ENCODE results near the gene DPP9. TPM values are rescaled to one million over a fixed set of nuclear protein-coding genes. Genes with fewer than 3 reads are reported as not detected.
"Not testable (repeated sequence)": the region's sequence is repeated elsewhere in the genome, so short reads cannot be mapped to it uniquely, and the experiment has no call there.

Gene DPP9
- total RNA-seq, 2 experiments from 2014 or later, result 89.0 to 92.1 TPM

DNA sequence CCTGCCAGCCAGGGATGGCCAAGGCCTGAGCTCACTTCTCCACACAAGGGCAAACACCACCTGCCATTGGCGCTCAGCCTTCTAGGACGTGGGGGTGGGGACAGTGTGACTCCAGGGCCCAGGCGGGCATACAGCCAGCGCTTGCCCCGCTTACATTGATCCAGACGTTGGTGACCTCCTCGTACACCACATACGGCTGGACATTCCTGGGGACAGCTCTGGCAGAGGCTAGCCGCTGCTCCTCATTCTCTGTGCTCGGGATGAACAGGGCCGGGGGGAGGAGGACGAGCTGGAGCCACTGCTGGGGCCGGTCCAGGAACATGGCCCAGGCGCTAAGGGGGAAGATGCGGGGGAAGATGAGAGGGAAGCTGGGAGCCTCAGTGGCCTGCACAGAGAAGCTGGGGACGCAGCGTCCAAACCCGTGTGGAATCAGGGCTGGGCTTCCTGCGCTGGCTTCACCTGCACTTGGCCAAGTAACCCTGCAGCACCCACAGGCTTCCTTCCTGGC is 28.4 kb downstream of the DPP9 start:
- ChIA-PET POLR2A (interaction anchor here (0.6 kb wide), 1 partner anchor 33 kb away, joined by 6 read pairs; no protein-coding TSS in a partner anchor), CTCF (no interaction called here)

DNA sequence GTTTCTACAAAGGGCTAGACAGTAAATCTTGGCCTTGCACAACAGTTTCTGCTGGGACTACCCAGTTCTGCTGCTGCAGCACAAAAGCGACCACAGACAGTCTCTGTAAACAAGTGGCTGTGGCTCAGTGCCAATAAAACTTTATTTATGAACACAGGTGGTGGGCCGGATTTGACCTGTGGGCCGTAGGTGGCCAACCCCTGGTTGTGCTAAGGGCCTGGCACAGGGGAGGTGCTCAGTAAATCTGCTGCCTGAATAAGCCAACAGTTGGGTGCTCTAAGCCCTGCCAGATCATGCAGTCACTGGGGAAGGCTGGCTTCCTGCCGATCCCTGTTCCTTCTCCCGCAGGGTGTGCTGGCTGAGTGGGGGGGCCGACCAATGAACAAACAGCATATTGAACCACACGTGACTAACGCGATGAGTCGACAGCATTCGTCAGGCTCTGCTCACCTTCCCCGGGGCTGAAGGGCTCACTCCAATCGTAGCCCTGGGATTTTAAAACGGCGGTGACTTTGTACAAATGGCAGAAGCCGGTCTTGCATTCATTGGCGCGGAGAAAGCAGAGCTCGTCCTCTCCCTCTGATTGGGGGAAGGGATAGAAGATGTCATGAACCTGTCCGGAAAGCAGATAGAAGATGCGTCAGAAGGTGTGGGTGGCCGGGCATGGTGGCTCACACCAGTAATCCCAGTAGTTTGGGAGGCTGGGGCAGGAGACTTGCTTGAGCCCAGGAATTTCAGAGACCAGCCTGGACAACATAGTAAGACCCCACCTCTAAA is 29.2 kb downstream of the DPP9 start:
- CTCF ChIA-PET, result no interaction called here
- POLR2A ChIA-PET, result no interaction called here

DNA sequence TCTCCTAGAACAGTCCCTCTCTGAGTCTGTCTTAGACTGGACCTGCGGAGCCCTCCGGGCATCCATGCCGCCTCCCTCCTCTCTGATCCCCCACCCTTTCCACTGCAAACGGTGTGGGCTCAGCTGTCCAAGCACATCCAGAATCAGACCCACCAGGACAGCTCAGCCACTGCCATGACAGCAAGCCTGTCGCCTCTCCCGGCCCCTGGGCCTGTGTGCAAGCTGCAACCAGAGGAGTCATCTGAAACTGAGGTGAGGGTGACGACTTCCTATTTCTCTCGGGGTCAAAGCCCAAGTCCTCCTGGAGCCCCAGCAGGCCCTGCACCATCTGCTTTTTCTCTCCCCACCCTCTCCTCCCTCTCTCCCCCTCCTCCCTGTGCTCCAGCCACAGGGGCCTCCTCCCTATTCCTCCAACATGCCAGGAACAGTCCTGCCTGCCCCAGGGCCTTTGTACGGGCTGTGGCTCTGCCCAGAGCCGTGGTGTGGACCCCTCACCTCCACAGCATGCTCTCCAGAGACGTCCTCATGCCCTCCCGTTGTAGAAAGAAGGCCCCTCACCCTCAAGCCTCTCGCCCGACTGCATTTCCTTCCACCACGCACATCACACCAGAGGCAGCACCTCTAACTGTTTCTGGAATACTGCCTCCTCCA is 30.0 kb downstream of the DPP9 start:
- POLR2A ChIA-PET, result no interaction called here
- CTCF ChIA-PET, result no interaction called here

DNA sequence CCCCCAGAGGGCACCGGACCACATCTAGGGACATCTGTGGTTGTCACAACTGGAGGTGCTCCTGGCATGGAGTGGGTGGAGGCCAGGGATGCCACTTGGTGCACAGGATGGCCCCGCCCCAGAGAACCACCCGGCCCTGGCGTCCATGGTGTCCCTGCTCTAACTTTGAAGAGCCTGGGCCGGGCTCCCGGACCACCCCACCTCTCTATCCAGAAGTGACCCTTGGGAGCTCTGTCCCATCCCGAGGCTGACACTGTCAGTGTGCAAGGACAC is 30.6 kb downstream of the DPP9 start:
- CTCF ChIA-PET, result interaction anchor here (0.5 kb wide), 1 partner anchor 1244 kb away, joined by 3 read pairs; no protein-coding TSS in a partner anchor
- POLR2A ChIA-PET, result no interaction called here

GRCh38 chr19:4692251-4693077 is 31.2 kb downstream of the DPP9 start:
- ChIA-PET CTCF (interaction anchor here (0.5 kb wide), 1 partner anchor 1244 kb away, joined by 3 read pairs; no protein-coding TSS in a partner anchor), POLR2A (no interaction called here)

- ChIA-PET POLR2A (no interaction called here), CTCF (no interaction called here)
Measured at GRCh38 chr19:4691373-4691772, 32.3 kb downstream of the DPP9 start.

GRCh38 chr19:4690361-4690760 is 33.3 kb downstream of the DPP9 start:
- CTCF ChIA-PET, result no interaction called here
- POLR2A ChIA-PET, result no interaction called here

DNA sequence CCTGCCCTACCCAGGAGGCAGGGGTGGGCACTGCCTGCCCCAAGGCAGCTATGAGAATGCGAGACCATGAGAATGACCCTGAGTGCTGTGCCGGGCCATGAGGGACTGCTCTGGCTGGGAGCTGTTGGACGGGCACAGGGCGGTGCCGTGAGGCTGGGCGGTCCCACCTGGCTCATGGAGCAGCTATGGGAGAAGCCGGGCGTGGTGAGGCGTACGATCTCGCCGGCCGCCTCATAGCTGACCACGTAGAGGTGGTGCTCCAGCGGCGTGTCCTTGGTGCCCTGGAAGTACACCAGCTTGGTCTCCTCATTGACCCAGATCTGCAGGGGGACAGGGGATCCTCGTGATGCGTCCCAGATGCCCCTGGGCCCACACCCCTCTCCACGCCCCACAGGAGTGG is 34.2 kb downstream of the DPP9 start:
- ChIA-PET CTCF (no interaction called here), POLR2A (no interaction called here)

GRCh38 chr19:4688587-4688986 is 35.1 kb downstream of the DPP9 start:
- ChIA-PET CTCF (interaction anchor here (0.9 kb wide), 1 partner anchor 9 kb away, joined by 3 read pairs; no protein-coding TSS in a partner anchor), POLR2A (no interaction called here)

DNA sequence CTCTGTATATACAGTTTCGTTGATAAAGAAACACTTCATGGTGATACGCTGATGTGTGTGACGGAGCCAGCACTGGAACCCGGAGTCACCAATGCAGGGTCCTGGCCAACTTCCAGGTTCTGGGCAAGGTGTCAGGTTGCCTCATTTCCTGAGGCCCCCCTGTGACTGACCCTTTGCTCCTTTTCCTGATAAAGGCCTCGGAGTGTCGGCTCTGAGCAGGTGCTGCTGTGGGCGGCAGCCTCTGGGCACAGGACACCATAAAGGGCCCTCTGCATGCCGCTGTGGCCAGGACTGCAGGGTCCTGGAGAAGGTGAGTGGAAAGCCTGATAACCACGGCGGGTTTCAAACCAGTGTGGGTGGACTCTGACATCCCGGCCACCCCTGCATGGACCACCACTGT is 36.2 kb downstream of the DPP9 start:
- ChIA-PET CTCF (no interaction called here), POLR2A (no interaction called here)

GRCh38 chr19:4686700-4687099 is 36.9 kb downstream of the DPP9 start:
- POLR2A ChIA-PET, result no interaction called here
- CTCF ChIA-PET, result no interaction called here

DNA sequence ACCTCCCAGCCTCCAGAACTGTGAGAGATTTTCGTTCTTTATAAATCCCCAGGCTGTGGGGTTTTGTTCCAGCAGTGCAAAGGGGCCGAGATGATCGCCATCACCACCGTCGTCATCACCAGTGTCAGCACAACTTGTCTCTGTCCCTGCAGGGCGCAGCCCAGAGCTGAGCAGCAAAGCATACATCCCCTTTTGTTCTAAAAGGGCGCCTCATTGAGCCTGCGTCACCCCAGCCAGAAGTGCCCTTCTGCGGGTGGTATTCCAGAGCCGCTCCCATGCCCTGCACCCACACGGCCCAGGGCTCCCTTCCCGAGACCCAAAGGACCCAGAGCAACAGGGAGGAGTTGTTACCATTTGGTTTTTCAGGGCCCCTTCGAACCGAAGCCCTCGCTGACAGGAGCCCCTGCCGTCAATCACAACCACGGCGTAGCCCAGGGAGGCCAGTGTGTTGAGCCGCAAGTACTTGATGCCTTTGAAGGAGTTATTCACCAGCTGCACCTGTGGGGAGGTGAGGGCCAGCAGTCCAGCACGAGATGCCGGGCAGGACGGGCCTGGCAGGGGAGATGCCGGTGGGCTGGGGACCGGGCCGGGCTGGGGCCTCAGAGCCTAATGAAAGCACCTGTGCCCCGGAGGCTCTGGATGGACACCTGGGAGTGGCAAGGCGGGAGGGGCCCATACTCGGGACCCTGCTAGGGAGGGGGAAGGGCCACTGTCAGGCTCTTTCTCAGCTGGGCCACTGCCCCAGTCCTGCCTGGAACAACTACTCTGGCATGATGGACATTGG is 39.1 kb downstream of the DPP9 start:
- CTCF ChIA-PET, result no interaction called here
- POLR2A ChIA-PET, result no interaction called here

GRCh38 chr19:4682417-4683200 is 41.0 kb downstream of the DPP9 start:
- CTCF ChIA-PET, result interaction anchor here (1.3 kb wide), 1 partner anchor 50 kb away, joined by 3 read pairs; no protein-coding TSS in a partner anchor
- POLR2A ChIA-PET, result no interaction called here

DNA sequence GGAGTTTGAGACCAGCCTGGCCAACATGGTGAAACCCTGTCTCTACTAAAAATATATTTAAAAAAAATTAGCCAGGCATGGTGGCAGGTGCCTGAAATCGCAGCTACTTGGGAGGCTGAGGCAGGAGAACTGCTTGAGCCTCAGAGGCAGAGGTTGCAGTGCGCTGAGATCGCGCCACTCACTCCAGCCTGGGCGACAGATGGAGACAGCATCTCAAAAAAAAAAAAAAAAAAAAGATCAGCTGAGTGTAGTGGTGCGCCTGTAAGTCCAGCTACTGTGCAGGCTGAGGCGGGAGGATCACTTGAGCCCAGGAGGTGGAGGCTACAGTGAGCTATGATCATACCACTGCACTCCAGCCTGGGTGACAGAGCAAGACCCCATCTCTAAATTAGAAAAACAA is 43.6 kb downstream of the DPP9 start:
- CTCF ChIA-PET, result interaction anchor here (0.6 kb wide), 1 partner anchor 370 kb away, joined by 3 read pairs; no protein-coding TSS in a partner anchor
- POLR2A ChIA-PET, result not testable (repeated sequence)

DNA sequence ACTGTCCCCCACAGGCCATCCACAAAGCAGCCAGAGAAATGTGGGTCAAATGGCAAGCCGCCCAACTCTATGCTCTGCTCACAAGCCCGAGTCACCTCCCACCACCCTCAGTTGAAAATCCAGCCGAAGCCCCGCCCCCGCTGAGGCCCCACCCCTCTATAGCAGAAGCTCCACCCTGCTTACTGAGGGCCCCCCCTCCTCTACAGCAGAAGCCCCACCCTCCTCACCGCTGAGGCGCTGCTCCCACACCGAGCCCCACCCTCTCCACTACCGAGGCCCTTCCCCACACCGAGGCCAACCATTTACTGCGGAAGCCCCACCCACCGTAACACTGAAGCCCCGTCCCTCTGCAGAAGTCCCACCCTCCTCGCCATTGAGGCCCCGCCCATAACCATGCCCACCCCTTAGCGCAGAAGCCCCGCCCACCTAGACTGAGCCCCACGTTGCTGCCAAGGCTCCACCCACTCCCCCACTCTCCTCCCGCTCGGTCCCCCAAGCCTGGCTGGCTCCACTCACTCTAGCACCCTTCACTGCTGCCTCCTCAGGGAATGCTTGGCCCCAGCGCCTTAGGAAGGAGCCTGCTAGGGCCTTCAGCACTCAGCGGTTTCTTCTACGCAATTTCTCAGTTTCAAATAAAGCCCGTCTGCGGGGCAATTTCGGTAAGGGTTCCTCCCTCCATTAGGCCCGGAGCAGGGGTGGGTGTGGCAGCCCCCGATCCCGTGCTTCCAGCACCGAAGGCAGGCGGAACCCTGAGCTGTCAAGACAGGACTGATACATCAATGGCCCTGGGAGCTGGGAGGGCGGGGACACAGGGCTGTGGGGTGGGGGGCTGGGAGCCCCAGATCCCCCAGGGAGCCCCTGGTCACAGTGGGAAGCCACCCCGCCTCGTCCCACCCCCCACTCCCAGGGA is 44.5 kb downstream of the DPP9 start:
- CTCF ChIA-PET, result interaction anchor here (0.6 to 0.9 kb wide), 2 partner anchors 10 to 132 kb away, joined by 3 to 4 read pairs; no protein-coding TSS in a partner anchor
- POLR2A ChIA-PET, result no interaction called here

- CTCF ChIA-PET, result interaction anchor here (1.0 kb wide), 1 partner anchor 9 kb away, joined by 3 read pairs; no protein-coding TSS in a partner anchor
- POLR2A ChIA-PET, result no interaction called here
Measured at GRCh38 chr19:4676955-4677731, 46.5 kb downstream of the DPP9 start.

GRCh38 chr19:4675346-4675745 is 48.3 kb downstream of the DPP9 start:
- ChIA-PET CTCF (no interaction called here), POLR2A (no interaction called here)

Measured in activated CD8-positive, alpha-beta memory T cell treated with anti-CD3 and anti-CD28 coated beads for 36 hours (primary cell).